Ascending aorta (tissue), 2 donors: ENCODE measurements around the gene MED12. TPM values are rescaled to one million over a fixed set of nuclear protein-coding genes. Genes with fewer than 3 reads are reported as not detected.
A peak's percentile ranks its signal among the peaks of the same experiment; 100 is the strongest.

Experiments used
- DNase-seq, 2 donors: peaks; one replicate each; pipeline ENCODE4 v3.0.0-alpha.2; 2019; ENCODE audit warnings: low spot score in 2 of 2
- H3K27ac ChIP-seq, 2 donors: fragments of 200-600 bp; sonication (generic); one replicate each; pipeline ENCODE4 v1.5.1; 2016 to 2017; ENCODE audit warnings: mild to moderate bottlenecking in 1 of 2
- H3K27me3 ChIP-seq: fragments of 200-600 bp; sonication (generic); one replicate; pipeline ENCODE4 v1.5.1; 2017
- H3K36me3 ChIP-seq, 2 donors: fragments of 200-600 bp; sonication (generic); one replicate each; pipeline ENCODE4 v1.5.1; 2016
- H3K4me1 ChIP-seq, 2 donors: fragments of 200-600 bp; sonication (generic); one replicate each; pipeline ENCODE4 v1.5.1; 2016 to 2017; ENCODE audit warnings: mild to moderate bottlenecking in 1 of 2
- H3K4me3 ChIP-seq, 2 donors: fragments of 200-600 bp; sonication (generic); one replicate each; pipeline ENCODE4 v1.5.1; 2016 to 2017; ENCODE audit warnings: mild to moderate bottlenecking in 1 of 2
- H3K9me3 ChIP-seq, 2 donors: fragments of 200-600 bp; sonication (generic); one replicate each; pipeline ENCODE4 v1.5.1; 2016
- intact Hi-C: fragments of 100-400 bp; cut with DNase I; formaldehyde crosslinking; loops from one replicate; pipeline ENCODE4 v1.15.1; 2023
- total RNA-seq: library from RNA; depleted of rRNA; stranded (reverse); fragments of >200 nt; gene quantifications from one replicate; pipeline ENCODE4 v1.1.0, GENCODE V29; 2016
- TF ChIP-seq, protein P1 (sequence below), 3 experiments: fragments of 200-600 bp in 2 of 3; fragments of 450-650 bp in 1 of 3; sonication (generic) in 2 of 3; IDR thresholded peaks; one replicate each; pipeline ENCODE4 v1.5.1; 2016 to 2019; ENCODE audit warnings: antibody characterized with exemption in 3 of 3, mild to moderate bottlenecking in 1 of 3, moderate library complexity in 1 of 3

MED12 gene
- 36.9 TPM for total RNA-seq

DNA sequence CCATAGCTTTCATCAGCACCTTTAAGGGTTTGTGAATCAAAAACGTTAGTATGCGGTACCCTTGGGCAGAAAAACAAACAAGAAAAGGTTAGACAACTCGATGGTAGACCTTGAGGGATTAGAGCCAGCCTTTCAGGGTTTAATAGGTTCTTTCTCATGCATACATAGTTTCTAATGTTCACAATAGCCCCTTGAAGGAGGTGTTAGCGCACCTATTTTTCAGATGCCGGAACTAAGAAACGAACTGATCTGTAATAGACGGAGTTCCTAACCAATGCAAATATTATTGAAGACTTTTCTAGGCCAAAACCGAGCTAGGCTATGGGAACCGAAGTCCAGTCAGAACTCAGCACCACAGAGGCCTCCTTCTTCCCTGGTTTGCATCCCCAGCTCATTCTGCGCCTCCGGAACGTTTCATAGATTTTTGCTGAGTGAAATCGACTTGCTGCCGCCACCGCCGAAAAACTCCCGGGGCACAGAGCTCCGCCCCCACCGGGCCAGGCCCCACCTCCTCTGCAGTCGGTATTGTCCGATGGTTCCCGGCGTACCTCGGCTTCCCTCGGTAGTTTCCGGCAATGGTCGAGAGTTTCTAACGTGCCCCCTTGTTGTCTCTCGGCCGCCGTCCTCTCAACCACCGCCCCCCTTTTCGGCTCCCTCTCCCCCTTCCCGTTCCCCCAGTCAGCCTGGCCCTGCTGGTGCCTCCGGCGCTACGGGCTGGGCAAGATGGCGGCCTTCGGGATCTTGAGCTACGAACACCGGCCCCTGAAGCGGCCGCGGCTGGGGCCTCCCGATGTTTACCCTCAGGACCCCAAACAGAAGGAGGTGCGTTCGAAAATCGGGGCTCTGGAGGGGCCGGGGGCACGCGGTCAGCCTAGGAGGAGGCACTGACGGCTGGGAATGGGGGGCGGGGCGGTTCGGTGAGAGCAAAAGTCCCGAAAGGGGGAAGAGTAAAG lies at the start of gene MED12:
TSS of gene MED12 (plus strand) at position 565 of the 953 bp plus-strand sequence. CDS start at position 724, 159 bp downstream.
- intact Hi-C loops = loop anchor here (1.0 kb wide), 2 partner anchors 22 to 50 kb away; partner anchors contain the start of gene SNX12
- peak within 1 kb of the TSS; percentile 66 to 69 for H3K27ac ChIP-seq
- DNase-seq = peak; percentile 33 to 86
- no peaks in the 10 kb centered on the region for H3K27me3 ChIP-seq
- peak within 1 kb of the TSS; percentile 61 to 62 for H3K4me3 ChIP-seq
- peaks cover 0 to 4% of the 10 kb centered on the region in 2 donors for H3K4me1 ChIP-seq
- TF ChIP-seq, protein P1, sequence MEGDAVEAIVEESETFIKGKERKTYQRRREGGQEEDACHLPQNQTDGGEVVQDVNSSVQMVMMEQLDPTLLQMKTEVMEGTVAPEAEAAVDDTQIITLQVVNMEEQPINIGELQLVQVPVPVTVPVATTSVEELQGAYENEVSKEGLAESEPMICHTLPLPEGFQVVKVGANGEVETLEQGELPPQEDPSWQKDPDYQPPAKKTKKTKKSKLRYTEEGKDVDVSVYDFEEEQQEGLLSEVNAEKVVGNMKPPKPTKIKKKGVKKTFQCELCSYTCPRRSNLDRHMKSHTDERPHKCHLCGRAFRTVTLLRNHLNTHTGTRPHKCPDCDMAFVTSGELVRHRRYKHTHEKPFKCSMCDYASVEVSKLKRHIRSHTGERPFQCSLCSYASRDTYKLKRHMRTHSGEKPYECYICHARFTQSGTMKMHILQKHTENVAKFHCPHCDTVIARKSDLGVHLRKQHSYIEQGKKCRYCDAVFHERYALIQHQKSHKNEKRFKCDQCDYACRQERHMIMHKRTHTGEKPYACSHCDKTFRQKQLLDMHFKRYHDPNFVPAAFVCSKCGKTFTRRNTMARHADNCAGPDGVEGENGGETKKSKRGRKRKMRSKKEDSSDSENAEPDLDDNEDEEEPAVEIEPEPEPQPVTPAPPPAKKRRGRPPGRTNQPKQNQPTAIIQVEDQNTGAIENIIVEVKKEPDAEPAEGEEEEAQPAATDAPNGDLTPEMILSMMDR (IDR thresholded peaks at IDR 0.05) = no peak
- no peaks in the 10 kb centered on the region for H3K9me3 ChIP-seq
- H3K36me3 ChIP-seq = peaks cover 5 to 22% of the 10 kb centered on the region in 2 donors

DNA sequence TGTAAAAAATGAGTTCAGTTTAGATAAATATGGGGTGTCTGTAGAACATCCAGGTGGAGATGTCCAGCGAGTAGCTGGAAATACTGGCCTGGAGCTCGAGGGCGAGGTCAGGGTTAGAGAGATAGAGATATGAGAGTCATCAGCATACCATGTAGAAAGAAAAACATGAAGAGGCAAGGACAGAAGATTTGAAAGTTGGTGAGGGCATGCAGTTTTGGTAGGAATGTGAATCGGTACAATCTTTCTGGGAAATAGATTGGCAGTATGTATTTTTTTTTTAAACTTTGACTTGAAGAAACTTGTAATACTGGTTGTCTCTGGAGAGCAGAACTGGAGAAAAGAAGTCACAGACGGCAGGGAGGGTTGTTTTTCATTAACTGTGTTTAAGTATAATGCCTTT lies 47.9 kb upstream of the MED12 start:
- Histone ChIP-seq H3K4me1 (peaks cover 0 to 4% of the 10 kb centered on the region in 2 donors), H3K4me3 (no peak overlapping the region), H3K27ac (no peak overlapping the region), H3K9me3 (no peaks in the 10 kb centered on the region), H3K27me3 (no peaks in the 10 kb centered on the region), H3K36me3 (no peaks in the 10 kb centered on the region)
- TF ChIP-seq, protein P1 (IDR thresholded peaks at IDR 0.05) = no peak
- no peak for DNase-seq
- intact Hi-C loops = no loop called here

DNA sequence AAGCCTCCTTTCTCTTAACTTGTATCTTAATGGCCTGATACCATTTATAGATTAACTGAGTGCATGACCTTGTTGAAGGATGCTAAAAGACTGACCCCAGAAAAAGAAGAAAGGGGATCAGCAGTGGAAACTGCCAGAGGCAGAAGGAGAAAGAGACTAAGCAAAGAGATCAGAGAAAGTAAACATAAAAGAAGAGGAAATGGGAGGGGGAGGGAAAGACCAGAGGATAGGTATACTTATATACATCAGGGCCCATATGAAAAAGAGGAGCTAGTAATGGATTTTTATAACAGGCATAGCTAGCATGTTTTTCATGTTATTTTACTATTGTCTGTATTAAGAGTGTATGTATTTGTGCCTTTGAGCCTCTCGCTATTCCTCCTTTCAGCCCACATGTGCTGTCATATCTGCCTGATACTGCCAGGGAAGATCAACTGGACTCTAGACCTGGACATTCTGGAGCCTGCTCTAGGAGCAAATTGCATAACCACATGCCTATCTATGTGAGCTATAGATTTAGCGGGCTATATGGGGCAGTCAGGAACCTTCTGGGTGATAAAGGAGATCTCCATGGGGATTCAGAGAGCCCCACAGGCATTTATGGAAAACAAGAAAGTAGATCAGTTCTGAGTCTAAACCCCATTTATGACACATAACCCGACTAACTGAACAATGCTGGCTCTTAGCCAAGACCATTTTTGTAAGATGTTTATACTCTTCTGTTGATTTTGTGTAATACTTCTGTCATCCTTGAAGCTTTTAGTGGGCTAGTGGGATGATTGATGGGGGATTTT lies 36.9 kb upstream of the MED12 start:
- Histone ChIP-seq H3K4me1 (no peaks in the 10 kb centered on the region), H3K9me3 (no peaks in the 10 kb centered on the region), H3K4me3 (no peak overlapping the region), H3K27me3 (no peaks in the 10 kb centered on the region), H3K36me3 (no peaks in the 10 kb centered on the region), H3K27ac (no peak overlapping the region)
- no peak for DNase-seq
- TF ChIP-seq, protein P1 (IDR thresholded peaks at IDR 0.05) = no peak
- intact Hi-C loops = no loop called here

DNA sequence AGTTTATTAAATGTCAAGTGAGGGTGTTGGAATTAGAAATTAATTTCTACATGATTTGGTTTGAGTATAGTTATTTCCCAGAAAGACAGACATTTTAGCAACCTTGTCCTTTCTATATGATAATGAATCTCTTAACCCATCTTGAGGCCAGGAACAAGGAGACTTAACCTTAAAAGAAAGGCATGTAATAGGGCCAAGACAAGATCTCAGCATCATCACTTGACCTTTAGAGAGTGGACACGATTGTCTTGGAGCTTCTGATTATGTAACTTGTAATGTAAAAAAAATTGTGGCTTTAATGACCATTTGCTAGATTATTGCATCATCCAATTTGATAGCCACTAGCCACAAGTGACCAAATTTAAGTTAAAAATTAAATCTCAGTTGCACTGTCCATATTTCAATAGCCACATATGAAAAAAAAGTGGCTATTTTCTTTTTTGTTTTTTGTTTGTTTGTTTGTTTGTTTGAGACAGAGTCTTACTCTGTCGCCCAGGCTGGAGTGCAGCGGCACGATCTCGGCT lies 36.2 kb upstream of the MED12 start:
- Histone ChIP-seq H3K4me3 (no peak overlapping the region), H3K9me3 (no peaks in the 10 kb centered on the region), H3K4me1 (no peaks in the 10 kb centered on the region), H3K36me3 (no peaks in the 10 kb centered on the region), H3K27ac (no peak overlapping the region), H3K27me3 (no peaks in the 10 kb centered on the region)
- no peak for DNase-seq
- TF ChIP-seq, protein P1 (IDR thresholded peaks at IDR 0.05) = no peak
- intact Hi-C loops = no loop called here

DNA sequence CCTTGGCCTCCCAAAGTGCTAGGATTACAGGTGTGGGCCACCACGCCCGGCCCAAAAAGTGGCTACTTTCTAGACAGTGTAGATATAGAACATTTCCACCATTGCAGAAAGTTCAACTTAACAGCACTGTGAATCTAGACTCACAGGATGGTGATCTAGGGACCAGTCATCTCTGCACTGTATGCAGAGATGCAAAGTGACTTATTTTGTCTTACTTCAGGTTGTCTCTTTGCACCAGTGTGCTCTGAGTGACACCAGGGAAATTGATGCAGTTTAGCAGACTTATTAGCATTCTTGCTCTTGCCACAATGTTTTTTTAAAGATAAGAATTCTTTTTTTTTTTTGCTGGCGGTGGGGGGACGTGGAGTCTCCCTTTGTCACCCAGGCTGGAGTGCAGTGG lies 35.6 kb upstream of the MED12 start:
- TF ChIP-seq, protein P1 (IDR thresholded peaks at IDR 0.05) = no peak
- intact Hi-C loops = no loop called here
- H3K4me3 ChIP-seq = no peak overlapping the region
- H3K4me1 ChIP-seq = no peaks in the 10 kb centered on the region
- H3K27ac ChIP-seq = no peak overlapping the region
- no peaks in the 10 kb centered on the region for H3K9me3 ChIP-seq
- H3K27me3 ChIP-seq = no peaks in the 10 kb centered on the region
- DNase-seq = no peak
- H3K36me3 ChIP-seq = no peaks in the 10 kb centered on the region
